ENCODE measurements around the gene DEPP1. TPM values are rescaled to one million over a fixed set of nuclear protein-coding genes. Genes with fewer than 3 reads are reported as not detected.

Gene DEPP1
- polyA plus RNA-seq, 3 donors: 5.9 to 8.8 (median 7.2) TPM

DNA sequence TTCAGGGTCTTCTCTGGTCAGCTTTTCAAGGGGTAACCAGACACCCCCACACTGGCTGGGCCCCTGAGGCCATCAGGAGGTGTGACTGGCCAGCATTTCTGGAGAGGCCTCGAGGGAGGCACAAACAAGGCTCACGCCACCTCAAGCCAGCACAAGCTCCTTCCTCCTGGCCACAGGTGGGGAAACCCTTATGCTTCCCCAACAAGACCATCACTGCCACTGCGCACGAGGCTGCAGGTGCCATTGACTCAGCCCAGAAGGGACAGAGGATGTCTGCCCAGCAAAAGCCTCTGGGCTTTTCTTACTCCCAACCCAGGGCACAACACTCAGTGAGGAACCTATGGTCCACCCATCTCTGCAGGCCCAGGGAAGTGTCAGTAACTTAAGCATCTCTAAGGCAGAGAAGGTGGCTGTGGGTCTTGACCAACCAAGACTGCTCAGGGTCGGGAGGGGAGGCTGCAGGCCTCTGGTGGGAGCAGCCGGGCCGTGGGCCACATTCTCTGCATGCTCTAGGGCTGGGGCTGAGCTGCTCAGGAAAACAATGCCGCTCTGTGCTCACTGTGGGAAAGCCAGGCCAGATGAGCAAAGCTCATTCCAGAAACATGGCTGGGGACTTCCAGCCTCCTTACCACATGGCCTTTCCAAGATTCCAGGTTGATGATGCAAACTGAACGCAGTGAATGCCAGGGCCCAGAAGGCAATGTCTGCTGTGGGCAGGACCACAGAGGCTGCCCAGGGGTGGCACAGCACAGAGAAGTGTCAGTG, 43.2 kb downstream of the DEPP1 start:
- DNase-seq (ENCODE audit: low read depth in 3 of 3, low spot score in 2 of 3): no peak

DNA sequence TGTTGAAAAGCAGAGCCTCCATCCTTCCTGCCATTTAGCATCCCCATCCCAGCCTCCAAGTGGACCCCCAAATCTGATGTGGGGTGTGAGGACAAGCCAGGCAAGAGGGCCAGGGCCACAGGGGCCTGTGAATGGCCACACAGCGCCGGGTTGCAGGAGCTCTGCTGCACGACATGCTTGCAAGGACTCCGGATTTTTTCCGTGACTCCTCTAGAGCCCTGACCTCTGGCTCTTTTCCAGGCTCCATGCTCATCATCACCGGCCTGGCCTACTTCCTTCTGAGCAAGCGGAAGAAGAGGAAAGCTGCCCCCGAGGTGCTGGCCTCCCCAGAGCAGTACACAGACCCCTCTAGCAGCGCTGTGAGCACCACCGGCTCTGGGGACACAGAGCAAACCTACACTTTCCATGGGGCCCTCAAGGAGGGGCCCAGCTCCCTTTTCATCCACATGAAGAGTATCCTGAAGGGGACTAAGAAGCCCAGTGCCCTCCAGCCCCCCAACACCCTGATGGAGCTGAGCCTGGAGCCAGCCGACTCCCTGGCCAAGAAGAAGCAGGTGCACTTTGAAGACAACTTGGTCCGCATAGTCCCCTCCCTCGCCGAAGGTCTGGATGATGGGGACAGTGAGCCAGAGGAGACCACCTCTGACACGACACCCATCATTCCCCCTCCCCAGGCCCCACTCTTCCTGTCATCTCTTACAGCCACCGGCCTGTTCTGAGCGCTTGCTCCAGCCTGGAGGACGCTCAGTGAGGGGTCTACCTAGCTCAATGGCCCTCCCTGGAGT, 44.0 kb downstream of the DEPP1 start:
- DNase-seq (ENCODE audit: low read depth in 3 of 3, low spot score in 2 of 3): no peak

- no peak for DNase-seq (ENCODE audit: low read depth in 3 of 3, low spot score in 2 of 3)
Observed at GRCh38 chr10:44933451-44934321, 44.9 kb downstream of the DEPP1 start.

DNA sequence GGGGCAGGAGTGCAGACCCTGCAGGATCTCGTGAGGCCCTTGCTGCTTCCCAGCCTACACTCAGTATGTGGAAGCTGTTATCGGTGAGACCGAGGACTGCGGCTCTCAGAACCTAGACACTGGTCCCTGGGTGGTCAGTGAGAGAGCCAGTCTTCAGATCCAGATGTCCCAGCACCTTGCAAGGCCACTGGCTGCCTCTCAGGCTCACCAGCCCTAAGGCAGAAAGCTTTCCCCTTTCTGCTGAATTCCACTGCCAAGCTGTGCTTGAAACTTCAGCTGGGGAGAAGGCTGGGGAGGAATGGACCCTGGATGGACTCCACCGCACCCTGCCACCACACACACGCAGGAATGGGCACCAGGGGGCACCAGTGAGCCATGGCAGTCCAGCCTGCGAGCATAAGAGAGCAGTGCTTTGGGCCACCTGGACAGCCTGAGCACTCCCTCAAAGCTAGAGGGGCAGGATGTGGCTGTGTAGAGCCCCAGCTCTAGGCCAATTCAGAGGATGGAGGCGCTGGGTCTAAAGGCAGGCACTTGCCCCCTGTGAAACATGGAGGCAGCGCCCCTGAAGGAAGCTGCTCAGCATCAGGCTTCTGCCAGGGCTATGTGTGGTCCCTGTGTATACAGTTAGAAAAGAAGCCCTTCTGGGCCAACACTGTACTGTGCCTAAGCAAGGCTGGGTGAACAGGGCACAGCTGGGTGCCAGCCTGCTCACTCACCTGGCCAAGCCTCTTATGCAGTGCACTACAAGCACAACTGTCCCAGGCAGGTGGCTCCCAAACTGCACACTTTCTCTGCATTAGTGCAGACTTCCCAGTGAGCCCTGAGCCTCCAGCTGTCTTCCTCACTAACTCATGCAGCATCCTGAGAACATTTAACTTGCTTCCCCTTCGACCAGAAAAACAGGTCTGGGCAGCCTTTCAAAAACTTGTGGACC, 45.8 kb downstream of the DEPP1 start:
- DNase-seq (ENCODE audit: low read depth in 3 of 3, low spot score in 2 of 3): peak; percentile 59 to 73 (median 61)

DNA sequence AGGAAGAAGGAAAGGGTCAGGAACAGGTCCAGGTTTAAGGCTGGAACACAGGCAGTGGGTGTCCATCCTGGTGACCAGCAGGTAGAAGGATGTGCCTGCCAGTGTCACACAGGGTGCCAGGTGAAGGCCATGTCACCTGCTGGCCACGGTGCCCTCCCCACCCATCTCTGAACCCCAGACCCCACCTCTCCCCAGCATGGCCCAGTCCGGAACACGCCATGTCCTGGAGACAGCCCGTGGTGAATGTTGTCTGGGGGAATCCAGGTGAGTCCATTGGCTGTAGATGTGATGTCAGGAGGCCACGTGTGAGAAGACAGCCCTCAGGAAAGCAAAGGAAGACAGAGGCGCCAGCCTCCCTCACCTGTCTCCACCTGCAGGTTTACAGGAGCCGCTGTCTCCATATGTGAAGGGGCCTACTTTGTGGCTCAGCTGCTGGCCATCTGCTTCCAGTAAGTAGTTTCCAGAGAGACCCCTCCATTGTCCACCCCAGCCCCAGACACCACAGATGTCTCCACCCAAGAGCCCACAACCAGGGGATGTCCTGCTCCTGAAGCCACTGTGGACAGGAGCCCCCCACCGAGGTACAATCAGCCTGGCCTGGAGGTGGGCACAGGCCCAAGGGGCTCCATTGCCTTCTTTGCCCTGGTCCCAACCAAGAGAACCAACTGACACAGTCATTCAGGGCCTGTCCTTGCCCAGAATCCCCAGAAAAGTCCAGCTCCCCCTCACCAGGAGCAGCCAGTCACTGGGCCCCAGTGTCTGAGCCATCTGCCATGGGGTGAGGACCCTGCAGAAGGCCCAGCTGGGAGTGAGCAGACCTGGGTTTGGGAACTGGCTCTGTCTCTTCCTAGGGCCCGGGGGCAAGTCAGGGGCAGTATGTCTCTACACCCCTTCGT, 46.7 kb downstream of the DEPP1 start:
- DNase-seq (ENCODE audit: low read depth in 3 of 3, low spot score in 2 of 3): no peak

- DNase-seq (ENCODE audit: low read depth in 3 of 3, low spot score in 2 of 3): no peak
Observed at GRCh38 chr10:44930904-44931620, 47.5 kb downstream of the DEPP1 start.

DNA sequence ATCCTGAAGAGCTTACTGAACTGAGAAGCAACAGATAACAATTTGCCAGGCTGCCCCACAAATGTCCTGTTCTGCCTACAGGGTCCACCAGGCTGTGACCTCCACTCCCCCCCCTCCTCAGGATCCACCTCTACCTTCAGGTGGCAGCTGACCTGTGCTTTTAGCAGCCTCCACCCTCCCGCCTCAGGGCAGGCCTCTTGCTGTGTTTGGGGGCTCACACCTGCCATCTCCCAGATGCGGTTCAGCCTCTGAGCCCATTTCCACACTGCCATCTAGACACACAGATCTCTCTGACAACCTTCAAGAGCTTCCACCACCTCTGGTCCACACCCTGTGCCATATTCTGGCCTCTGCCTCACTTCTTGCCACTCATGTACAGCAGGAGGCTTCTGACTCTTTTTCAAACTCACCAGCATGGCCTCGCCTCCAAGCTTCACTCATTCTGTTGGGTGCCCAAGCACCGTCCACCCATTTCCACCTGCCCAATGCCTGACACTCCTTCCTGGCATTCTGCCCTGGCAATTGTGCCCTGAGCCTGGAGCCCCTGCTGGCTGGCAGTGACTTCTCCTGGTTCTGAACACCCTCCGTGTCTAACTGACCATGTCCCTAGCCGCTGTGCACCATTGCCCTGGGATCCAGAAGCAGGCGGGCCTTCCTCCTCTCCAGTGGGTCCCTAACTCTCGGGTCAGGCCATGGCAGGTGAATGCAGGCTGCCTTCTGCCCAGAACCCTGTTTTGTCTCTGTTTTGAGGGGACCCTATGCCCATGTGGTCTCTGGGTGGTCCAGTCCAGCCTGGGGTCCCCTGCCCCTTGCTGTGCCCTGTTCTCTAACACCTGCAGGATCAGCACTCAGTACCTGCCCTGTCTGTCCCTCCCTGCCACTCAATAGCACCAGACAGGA, 49.0 kb downstream of the DEPP1 start:
- no peak for DNase-seq (ENCODE audit: low read depth in 3 of 3, low spot score in 2 of 3)

- DNase-seq (ENCODE audit: low read depth in 3 of 3, low spot score in 2 of 3): no peak
Observed at GRCh38 chr10:44928462-44928861, 50.1 kb downstream of the DEPP1 start.

DNA sequence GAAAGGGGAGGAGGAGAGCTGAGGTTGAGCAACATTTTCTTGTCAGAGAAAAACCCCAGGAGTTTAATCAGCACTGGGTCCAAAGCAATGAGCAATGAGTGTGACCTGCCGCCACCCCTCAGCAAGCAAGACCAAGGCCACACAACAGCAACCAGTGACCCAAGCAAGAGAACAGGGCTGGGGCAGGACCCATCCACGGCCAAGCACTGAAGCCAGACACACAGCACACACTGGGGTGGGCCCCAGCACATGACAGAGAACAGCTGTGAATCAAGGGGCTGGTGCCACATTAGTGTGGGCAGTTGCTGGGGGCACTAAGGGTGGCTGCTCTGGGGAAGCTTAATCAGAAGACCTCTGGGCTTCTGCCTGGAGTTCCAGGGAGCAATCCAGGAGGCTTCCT, 51.3 kb downstream of the DEPP1 start:
- no peak for DNase-seq (ENCODE audit: low read depth in 3 of 3, low spot score in 2 of 3)

DNA sequence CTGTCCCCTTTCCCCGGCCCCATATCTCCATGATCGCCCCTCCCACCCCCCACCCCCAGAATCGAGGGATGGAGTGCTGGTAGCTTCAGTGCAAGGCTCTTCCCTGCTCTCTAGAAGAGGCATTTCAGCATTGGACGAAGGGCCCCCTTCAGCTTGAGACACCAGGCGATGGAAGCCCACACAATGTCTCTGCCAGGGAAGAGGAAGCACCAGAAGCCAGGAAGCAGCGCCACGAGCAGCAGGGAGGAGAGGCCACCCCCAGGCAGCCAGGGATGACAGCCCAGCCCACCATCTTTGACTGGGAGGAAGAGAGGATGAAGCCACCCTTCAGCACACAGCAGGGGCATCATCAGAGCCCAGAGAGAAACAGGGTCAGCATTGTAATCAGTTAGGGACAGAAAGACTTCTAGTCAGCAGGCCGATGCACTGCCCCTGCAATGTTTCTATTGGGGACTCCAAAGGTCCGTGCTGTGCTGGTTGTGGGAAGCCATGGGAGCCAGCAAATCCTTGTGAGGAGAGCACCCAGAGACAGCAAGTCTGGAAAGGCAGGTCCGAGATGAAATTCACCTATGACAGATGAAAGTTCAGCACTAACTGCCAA, 51.8 kb downstream of the DEPP1 start:
- DNase-seq (ENCODE audit: low read depth in 3 of 3, low spot score in 2 of 3): no peak

Other genes starting within 250 kb of the DEPP1 start
- gene TMEM72, start 67.5 kb downstream of the DEPP1 start, polyA plus RNA-seq (ENCODE audit: insufficient read length in 3 of 3): 10 to 100 TPM; 60.1 to 68.1 (median 62.7) TPM
- 10 to 100 TPM; 20.7 to 34.6 (median 24.1) TPM for gene RASSF4, start 19.0 kb downstream of the DEPP1 start, polyA plus RNA-seq (ENCODE audit: insufficient read length in 3 of 3)
- 100 to 1,000 TPM in 1 of 3 donors, 10 to 100 TPM in 2; 89.6 to 102 (median 99.9) TPM for gene ZNF22, start 22.1 kb upstream of the DEPP1 start, polyA plus RNA-seq (ENCODE audit: insufficient read length in 3 of 3)